ENCODE results near the gene NRP1.

The NRP1 gene

DNA sequence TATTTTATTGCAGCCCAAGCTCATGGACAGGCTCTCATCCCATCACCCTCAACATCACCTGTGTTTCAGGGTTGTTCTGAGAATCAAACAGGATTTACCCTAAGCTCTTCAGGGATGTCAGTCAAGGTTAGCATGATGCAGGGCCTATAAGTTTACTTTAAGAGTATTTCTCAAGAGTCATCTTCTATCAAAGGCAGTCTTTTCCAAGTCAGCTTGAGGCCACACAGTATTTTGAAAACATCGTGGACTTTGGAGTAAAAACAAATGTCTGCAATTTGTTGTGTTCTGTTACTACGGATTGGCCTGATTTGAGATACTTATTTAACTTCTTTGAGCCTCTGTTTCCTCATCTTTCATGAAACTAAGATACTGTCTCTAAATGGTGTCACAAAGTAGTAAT is 42.0 kb upstream of the NRP1 start:
- Histone ChIP-seq H4K20me1 (ENCODE audit: insufficient read depth, low read length) (no peaks in the 10 kb centered on the region), H3K79me2 (ENCODE audit: low read length) (no peaks in the 10 kb centered on the region), H3K36me3 (replicated peaks; ENCODE audit: insufficient read depth, low read length) (no peaks in the 10 kb centered on the region), H3K4me2 (ENCODE audit: low read depth, low read length) (no peak overlapping the region), H3K27me3 (replicated peaks; ENCODE audit: insufficient read depth, low read length) (no peaks in the 10 kb centered on the region), H3K9me3 (replicated peaks; ENCODE audit: insufficient read depth, low read length) (no peaks in the 10 kb centered on the region), H3K4me1 (ENCODE audit: low read length) (no peaks in the 10 kb centered on the region), H3F3A (ENCODE audit: insufficient read depth, low read length) (no peaks in the 10 kb centered on the region), H2AFZ (ENCODE audit: low read length) (no peak overlapping the region), H3K9ac (ENCODE audit: low read length) (no peak overlapping the region), H3K27ac (ENCODE audit: low read length) (no peak overlapping the region), H3K9me2 (replicated peaks; ENCODE audit: insufficient read depth, low read length) (no peaks in the 10 kb centered on the region), H3K4me3 (ENCODE audit: low read length) (no peak overlapping the region)
- DNase-seq: no peak
- no peak for TF ChIP-seq EZH2phosphoT487 (IDR thresholded peaks at IDR 0.05; ENCODE audit: low read length)
- TF ChIP-seq EZH2 (optimal IDR thresholded peaks at IDR 0.05; ENCODE audit: low read depth, low read length): no peak
- TF ChIP-seq, protein P1, sequence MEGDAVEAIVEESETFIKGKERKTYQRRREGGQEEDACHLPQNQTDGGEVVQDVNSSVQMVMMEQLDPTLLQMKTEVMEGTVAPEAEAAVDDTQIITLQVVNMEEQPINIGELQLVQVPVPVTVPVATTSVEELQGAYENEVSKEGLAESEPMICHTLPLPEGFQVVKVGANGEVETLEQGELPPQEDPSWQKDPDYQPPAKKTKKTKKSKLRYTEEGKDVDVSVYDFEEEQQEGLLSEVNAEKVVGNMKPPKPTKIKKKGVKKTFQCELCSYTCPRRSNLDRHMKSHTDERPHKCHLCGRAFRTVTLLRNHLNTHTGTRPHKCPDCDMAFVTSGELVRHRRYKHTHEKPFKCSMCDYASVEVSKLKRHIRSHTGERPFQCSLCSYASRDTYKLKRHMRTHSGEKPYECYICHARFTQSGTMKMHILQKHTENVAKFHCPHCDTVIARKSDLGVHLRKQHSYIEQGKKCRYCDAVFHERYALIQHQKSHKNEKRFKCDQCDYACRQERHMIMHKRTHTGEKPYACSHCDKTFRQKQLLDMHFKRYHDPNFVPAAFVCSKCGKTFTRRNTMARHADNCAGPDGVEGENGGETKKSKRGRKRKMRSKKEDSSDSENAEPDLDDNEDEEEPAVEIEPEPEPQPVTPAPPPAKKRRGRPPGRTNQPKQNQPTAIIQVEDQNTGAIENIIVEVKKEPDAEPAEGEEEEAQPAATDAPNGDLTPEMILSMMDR (IDR thresholded peaks at IDR 0.05; ENCODE audit: low read length): no peak

DNA sequence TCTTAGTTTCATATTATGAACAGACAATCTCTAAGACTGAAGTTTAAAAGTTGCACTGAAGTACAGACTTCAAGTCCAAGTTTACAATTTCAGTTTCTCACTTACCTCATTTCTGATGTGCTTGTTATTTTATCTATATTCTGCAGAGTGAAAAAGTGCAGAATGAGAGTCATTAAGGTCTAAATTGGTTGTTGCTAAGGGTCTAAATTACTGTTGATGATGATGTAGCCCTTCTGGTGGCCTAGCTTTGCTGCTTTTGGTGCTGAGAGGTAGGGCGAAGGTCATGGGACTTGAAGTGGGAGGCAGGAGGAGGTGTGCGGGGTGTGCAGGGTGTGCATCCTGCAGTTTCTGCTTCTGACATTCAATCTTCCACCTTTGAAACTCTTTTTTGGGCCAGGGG is 38.8 kb upstream of the NRP1 start:
- H3F3A ChIP-seq (ENCODE audit: insufficient read depth, low read length): no peaks in the 10 kb centered on the region
- DNase-seq: no peak

DNA sequence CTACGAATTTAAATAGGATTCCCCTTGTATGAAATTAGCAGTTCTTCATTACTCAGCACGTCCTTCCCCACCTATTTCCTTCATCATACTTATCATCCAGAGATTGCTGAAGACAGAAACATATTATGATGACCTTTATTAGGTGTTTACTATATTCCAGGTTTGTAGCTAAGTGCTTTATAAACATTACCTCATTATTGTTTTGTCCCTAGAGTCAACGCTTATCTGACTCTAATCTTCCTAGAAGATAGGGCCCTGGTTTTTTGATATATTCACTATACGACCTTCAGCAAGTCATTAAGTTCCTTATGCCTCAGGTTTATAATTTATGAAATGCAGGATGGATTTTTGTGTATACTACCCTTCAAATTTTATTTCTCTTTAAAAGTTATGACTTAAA is 36.8 kb upstream of the NRP1 start:
- Histone ChIP-seq H3K27me3 (replicated peaks; ENCODE audit: insufficient read depth, low read length) (no peaks in the 10 kb centered on the region), H3K4me1 (ENCODE audit: low read length) (no peaks in the 10 kb centered on the region), H3K9me3 (replicated peaks; ENCODE audit: insufficient read depth, low read length) (no peaks in the 10 kb centered on the region), H3K9ac (ENCODE audit: low read length) (no peak overlapping the region), H3K36me3 (replicated peaks; ENCODE audit: insufficient read depth, low read length) (no peaks in the 10 kb centered on the region), H3K4me3 (ENCODE audit: low read length) (no peak overlapping the region), H3K27ac (ENCODE audit: low read length) (no peak overlapping the region), H4K20me1 (ENCODE audit: insufficient read depth, low read length) (no peaks in the 10 kb centered on the region), H3K4me2 (ENCODE audit: low read depth, low read length) (no peak overlapping the region), H3F3A (ENCODE audit: insufficient read depth, low read length) (no peaks in the 10 kb centered on the region), H3K79me2 (ENCODE audit: low read length) (no peaks in the 10 kb centered on the region), H3K9me2 (replicated peaks; ENCODE audit: insufficient read depth, low read length) (no peaks in the 10 kb centered on the region), H2AFZ (ENCODE audit: low read length) (no peak overlapping the region)
- TF ChIP-seq, protein P1 (IDR thresholded peaks at IDR 0.05; ENCODE audit: low read length): no peak
- no peak for TF ChIP-seq EZH2 (optimal IDR thresholded peaks at IDR 0.05; ENCODE audit: low read depth, low read length)
- TF ChIP-seq EZH2phosphoT487 (IDR thresholded peaks at IDR 0.05; ENCODE audit: low read length): no peak
- DNase-seq: no peak

More for the DNA sequence above, 38.8 kb upstream of the NRP1 start:
- Histone ChIP-seq H3K79me2 (ENCODE audit: low read length) (no peaks in the 10 kb centered on the region), H2AFZ (ENCODE audit: low read length) (no peak overlapping the region), H4K20me1 (ENCODE audit: insufficient read depth, low read length) (no peaks in the 10 kb centered on the region), H3K36me3 (replicated peaks; ENCODE audit: insufficient read depth, low read length) (no peaks in the 10 kb centered on the region), H3K9ac (ENCODE audit: low read length) (no peak overlapping the region), H3K4me1 (ENCODE audit: low read length) (no peaks in the 10 kb centered on the region), H3K27ac (ENCODE audit: low read length) (no peak overlapping the region), H3K4me3 (ENCODE audit: low read length) (no peak overlapping the region), H3K9me3 (replicated peaks; ENCODE audit: insufficient read depth, low read length) (no peaks in the 10 kb centered on the region), H3K27me3 (replicated peaks; ENCODE audit: insufficient read depth, low read length) (no peaks in the 10 kb centered on the region), H3K9me2 (replicated peaks; ENCODE audit: insufficient read depth, low read length) (no peaks in the 10 kb centered on the region), H3K4me2 (ENCODE audit: low read depth, low read length) (no peak overlapping the region)
- TF ChIP-seq EZH2phosphoT487 (IDR thresholded peaks at IDR 0.05; ENCODE audit: low read length) (no peak), EZH2 (optimal IDR thresholded peaks at IDR 0.05; ENCODE audit: low read depth, low read length) (no peak)
- TF ChIP-seq, protein P1 (IDR thresholded peaks at IDR 0.05; ENCODE audit: low read length): no peak
